Progenitor cell of endocrine pancreas (in vitro differentiated cells): ENCODE measurements around the gene SP7. TPM values are rescaled to one million over a fixed set of nuclear protein-coding genes. Genes with fewer than 3 reads are reported as not detected.
A peak's percentile ranks its signal among the peaks of the same experiment; 100 is the strongest.

Source experiments
- DNase-seq: peaks from one replicate; pipeline ENCODE4 v3.0.0; 2021; ENCODE audit warnings: low spot score; ENCODE audit not compliant: unreplicated experiment
- H3K27ac Mint-ChIP-seq: 2 replicates; pipeline ENCODE4 v1.8.0; 2021; ENCODE audit warnings: mild to moderate bottlenecking, moderate library complexity, mixed read lengths
- H3K27me3 Mint-ChIP-seq: 2 replicates; pipeline ENCODE4 v1.8.0; 2021; ENCODE audit warnings: mixed read lengths
- H3K36me3 Mint-ChIP-seq: 2 replicates; pipeline ENCODE4 v1.8.0; 2022; ENCODE audit warnings: mixed read lengths; ENCODE audit not compliant: insufficient read depth
- H3K4me1 Mint-ChIP-seq: 2 replicates; pipeline ENCODE4 v1.8.0; 2021; ENCODE audit warnings: low read depth, mixed read lengths
- H3K4me3 Mint-ChIP-seq: 2 replicates; pipeline ENCODE4 v1.8.0; 2021; ENCODE audit warnings: low read depth, mild to moderate bottlenecking, moderate library complexity, mixed read lengths
- H3K9me3 Mint-ChIP-seq: 2 replicates; pipeline ENCODE4 v1.8.0; 2021; ENCODE audit warnings: low read depth, mixed read lengths
- total RNA-seq: library from RNA; stranded (reverse); gene quantifications from 2 replicates; pipeline ENCODE4 v1.2.1, GENCODE V29; 2021
- TF ChIP-seq, protein P1 (sequence below): fragments of 200-600 bp; sonication (generic); IDR thresholded peaks from one replicate; pipeline ENCODE4 v1.5.0; 2021; ENCODE audit warnings: antibody characterized with exemption, mild to moderate bottlenecking; ENCODE audit not compliant: unreplicated experiment

The SP7 gene
- total RNA-seq, 1 donor from 2014 or later: 0.10 TPM

DNA sequence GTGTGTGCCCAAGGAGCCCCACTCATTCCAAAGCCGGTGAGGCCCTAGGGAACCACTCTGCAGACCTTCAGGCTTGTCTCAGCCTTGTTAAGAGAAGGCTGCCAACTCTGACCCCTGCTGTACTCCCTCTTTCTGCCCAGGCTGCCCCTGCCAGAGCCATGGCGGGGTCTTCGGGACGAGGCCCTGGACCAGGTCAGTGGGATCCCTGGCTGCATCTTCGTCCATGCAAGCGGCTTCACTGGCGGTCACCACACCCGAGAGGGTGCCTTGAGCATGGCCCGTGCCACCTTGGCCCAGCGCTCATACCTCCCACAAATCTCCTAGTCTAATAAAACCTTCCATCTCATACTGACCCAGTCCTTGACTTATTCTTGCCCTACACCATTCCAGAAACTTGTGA is 29.3 kb downstream of the SP7 start:
- H3K9me3 Mint-ChIP-seq: no peaks in the 10 kb centered on the region
- H3K4me1 Mint-ChIP-seq: no peaks in the 10 kb centered on the region
- TF ChIP-seq, protein P1, sequence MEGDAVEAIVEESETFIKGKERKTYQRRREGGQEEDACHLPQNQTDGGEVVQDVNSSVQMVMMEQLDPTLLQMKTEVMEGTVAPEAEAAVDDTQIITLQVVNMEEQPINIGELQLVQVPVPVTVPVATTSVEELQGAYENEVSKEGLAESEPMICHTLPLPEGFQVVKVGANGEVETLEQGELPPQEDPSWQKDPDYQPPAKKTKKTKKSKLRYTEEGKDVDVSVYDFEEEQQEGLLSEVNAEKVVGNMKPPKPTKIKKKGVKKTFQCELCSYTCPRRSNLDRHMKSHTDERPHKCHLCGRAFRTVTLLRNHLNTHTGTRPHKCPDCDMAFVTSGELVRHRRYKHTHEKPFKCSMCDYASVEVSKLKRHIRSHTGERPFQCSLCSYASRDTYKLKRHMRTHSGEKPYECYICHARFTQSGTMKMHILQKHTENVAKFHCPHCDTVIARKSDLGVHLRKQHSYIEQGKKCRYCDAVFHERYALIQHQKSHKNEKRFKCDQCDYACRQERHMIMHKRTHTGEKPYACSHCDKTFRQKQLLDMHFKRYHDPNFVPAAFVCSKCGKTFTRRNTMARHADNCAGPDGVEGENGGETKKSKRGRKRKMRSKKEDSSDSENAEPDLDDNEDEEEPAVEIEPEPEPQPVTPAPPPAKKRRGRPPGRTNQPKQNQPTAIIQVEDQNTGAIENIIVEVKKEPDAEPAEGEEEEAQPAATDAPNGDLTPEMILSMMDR: no peak
- H3K4me3 Mint-ChIP-seq: no peak overlapping the region
- H3K27me3 Mint-ChIP-seq: no peaks in the 10 kb centered on the region
- no peak for DNase-seq
- peaks cover 14% of the 10 kb centered on the region for H3K36me3 Mint-ChIP-seq
- H3K27ac Mint-ChIP-seq: no peak overlapping the region

DNA sequence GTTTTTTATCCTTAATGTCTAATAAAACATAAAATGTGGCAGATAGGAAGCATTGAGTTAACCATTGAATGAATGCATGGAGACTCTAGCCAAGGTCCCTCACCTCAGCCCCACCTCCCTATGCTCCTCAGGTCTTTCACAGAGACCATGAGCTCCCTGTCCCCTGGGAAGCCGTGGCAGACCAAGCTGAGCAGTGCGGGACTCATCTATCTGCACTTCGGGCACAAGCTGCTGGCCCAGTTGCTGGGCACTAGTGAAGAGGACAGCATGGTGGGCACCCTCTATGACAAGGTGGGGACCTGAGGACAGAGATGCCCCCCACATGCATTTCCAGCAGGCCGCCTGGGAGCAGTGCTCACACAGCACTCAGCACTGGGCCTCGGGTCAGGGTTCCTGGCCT is 33.3 kb downstream of the SP7 start:
- Mint-ChIP-seq H3K27me3 (no peaks in the 10 kb centered on the region), H3K4me1 (peaks cover 16% of the 10 kb centered on the region), H3K9me3 (no peaks in the 10 kb centered on the region), H3K27ac (no peak overlapping the region), H3K4me3 (no peak overlapping the region), H3K36me3 (peaks cover 14% of the 10 kb centered on the region)
- no peak for DNase-seq
- TF ChIP-seq, protein P1: no peak

DNA sequence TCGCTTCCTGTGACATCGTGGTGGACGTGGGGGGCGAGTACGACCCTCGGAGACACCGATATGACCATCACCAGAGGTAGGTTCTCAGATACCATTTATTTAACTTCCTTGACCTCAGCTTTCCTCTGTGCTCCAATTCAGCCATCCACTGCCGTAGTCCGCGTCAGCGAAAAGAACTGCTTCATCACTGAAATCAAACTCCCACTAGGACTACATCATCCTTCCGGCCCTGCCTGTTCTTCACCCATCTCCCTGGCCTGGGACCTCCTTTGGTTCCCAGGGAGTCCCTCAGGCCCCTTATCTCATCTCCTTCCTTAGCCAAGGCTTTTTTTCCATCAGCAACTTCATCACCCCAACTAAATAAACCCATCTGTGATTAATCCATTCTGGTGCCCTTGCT is 36.0 kb downstream of the SP7 start:
- no peak for DNase-seq
- H3K4me1 Mint-ChIP-seq: peaks cover 27% of the 10 kb centered on the region
- peak overlapping the region; percentile 95 for H3K27ac Mint-ChIP-seq
- no peaks in the 10 kb centered on the region for H3K9me3 Mint-ChIP-seq
- TF ChIP-seq, protein P1: no peak
- H3K27me3 Mint-ChIP-seq: no peaks in the 10 kb centered on the region
- H3K36me3 Mint-ChIP-seq: peaks cover 13% of the 10 kb centered on the region
- peak overlapping the region; percentile 98 for H3K4me3 Mint-ChIP-seq

DNA sequence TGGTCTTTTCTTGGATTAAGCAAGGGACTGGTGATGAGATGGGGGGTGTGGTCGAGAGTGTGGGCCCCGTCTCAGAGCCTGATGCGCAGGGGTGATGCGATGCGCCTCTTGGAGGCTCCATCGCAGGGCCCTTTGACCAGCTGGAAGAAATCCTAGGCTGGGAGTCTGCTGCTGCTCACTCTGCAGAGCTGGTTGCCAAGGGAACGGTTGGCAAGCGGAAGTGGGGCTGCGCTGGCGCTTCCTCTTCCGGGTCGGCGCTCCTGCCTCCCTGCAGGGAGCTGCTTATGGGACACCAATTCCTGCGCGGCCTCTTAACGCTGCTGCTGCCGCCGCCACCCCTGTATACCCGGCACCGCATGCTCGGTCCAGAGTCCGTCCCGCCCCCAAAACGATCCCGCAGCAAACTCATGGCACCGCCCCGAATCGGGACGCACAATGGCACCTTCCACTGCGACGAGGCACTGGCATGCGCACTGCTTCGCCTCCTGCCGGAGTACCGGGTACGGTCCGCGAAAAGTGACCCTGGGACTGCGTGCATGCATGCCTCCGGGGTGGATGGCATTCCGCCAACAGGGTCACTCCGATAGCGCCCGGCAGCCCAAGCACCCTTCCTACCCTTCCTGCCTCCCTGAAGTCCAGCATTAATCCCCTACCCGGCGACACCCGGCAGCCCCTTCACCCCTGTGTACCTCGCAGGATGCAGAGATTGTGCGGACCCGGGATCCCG is 36.5 kb downstream of the SP7 start, which contains the start of gene MYG1:
MYG1 (plus strand) TSS at position 242 of the 727 bp plus-strand sequence; CDS start at position 285, 43 bp downstream.
- Mint-ChIP-seq H3K27ac (peak within 1 kb of the TSS; percentile 95), H3K27me3 (no peaks in the 10 kb centered on the region), H3K4me1 (peaks cover 30% of the 10 kb centered on the region), H3K36me3 (peaks cover 13% of the 10 kb centered on the region), H3K9me3 (no peaks in the 10 kb centered on the region), H3K4me3 (peak within 1 kb of the TSS; percentile 98)
- TF ChIP-seq, protein P1: peak; percentile 37
- peak; percentile 51 for DNase-seq

DNA sequence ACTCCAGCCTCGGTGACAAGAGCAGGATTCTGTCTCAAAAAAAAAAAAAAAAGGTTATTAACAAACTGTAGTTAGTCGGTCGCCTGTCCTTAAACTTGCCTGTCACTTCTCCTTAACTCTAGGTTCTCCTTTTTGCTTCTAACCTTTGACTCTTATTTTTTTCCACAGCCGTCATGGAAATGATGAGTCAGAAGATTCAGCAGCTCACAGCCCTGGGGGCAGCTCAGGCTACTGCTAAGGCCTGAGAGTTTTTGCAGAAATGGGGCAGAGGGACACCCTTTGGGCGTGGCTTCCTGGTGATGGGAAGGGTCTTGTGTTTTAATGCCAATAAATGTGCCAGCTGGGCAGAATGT is 37.1 kb downstream of the SP7 start:
- peaks cover 13% of the 10 kb centered on the region for H3K36me3 Mint-ChIP-seq
- peaks cover 30% of the 10 kb centered on the region for H3K4me1 Mint-ChIP-seq
- TF ChIP-seq, protein P1: no peak
- H3K9me3 Mint-ChIP-seq: no peaks in the 10 kb centered on the region
- H3K4me3 Mint-ChIP-seq: peak overlapping the region; percentile 98
- H3K27me3 Mint-ChIP-seq: no peaks in the 10 kb centered on the region
- DNase-seq: no peak
- H3K27ac Mint-ChIP-seq: peak overlapping the region; percentile 95
